Activated CD4-positive, alpha-beta memory T cell treated with anti-CD3 and anti-CD28 coated beads, Interleukin-2, amount 10 ng/mL, durations not matched to agents 7 days and 5 days (primary cell): ENCODE measurements around the gene SLC24A5. TPM values are rescaled to one million over a fixed set of nuclear protein-coding genes. Genes with fewer than 3 reads are reported as not detected.

ENCODE experiments used
- CTCF ChIA-PET: fragments of 350-600 bp; sonication (Branson Sonifier 250); formaldehyde crosslinking; loops from one replicate; lab custom pipeline; 2021; ENCODE audit warnings: antibody characterized with exemption, inconsistent platforms; lab: Charles Lee
- POLR2A ChIA-PET: fragments of 350-600 bp; sonication (Branson Sonifier 250); formaldehyde crosslinking; loops from one replicate; lab custom pipeline; 2021; ENCODE audit warnings: antibody characterized with exemption; lab: Charles Lee
- DNase-seq: peaks from one replicate; pipeline ENCODE4 v3.0.0-alpha.2; 2020
- H3K27ac Mint-ChIP-seq: one replicate; pipeline ENCODE4 v1.8.0; 2021; ENCODE audit warnings: mild to moderate bottlenecking, mixed read lengths
- H3K27me3 Mint-ChIP-seq: one replicate; pipeline ENCODE4 v1.8.0; 2021; ENCODE audit warnings: mixed read lengths
- H3K36me3 Mint-ChIP-seq: one replicate; pipeline ENCODE4 v1.8.0; 2021; ENCODE audit warnings: low read depth, mixed read lengths
- H3K4me1 Mint-ChIP-seq: one replicate; pipeline ENCODE4 v1.8.0; 2021; ENCODE audit warnings: mixed read lengths
- H3K4me3 Mint-ChIP-seq: one replicate; pipeline ENCODE4 v1.8.0; 2021; ENCODE audit warnings: mild to moderate bottlenecking, mixed read lengths
- H3K9me3 Mint-ChIP-seq: one replicate; pipeline ENCODE4 v1.8.0; 2021; ENCODE audit warnings: mixed read lengths
- total RNA-seq, 2 experiments: library from RNA; stranded (reverse); gene quantifications; one replicate each; pipeline ENCODE4 v1.2.3, GENCODE V29; 2021

SLC24A5 gene
- total RNA-seq: not detected

GRCh38 chr15:48120745-48121144 is at the start of gene SLC24A5:
TSS of gene SLC24A5 (plus strand) at chr15:48120990. CDS start at chr15:48121045, 55 bp downstream.
- DNase-seq: no peak
- no peaks in the 10 kb centered on the region for H3K4me1 Mint-ChIP-seq
- no peaks in the 10 kb centered on the region for H3K27me3 Mint-ChIP-seq
- CTCF ChIA-PET: no interaction called here
- no peak within 1 kb of the TSS for H3K27ac Mint-ChIP-seq
- H3K4me3 Mint-ChIP-seq: no peak within 1 kb of the TSS
- no peaks in the 10 kb centered on the region for H3K9me3 Mint-ChIP-seq
- H3K36me3 Mint-ChIP-seq: no peaks in the 10 kb centered on the region
- POLR2A ChIA-PET: no interaction called here

DNA sequence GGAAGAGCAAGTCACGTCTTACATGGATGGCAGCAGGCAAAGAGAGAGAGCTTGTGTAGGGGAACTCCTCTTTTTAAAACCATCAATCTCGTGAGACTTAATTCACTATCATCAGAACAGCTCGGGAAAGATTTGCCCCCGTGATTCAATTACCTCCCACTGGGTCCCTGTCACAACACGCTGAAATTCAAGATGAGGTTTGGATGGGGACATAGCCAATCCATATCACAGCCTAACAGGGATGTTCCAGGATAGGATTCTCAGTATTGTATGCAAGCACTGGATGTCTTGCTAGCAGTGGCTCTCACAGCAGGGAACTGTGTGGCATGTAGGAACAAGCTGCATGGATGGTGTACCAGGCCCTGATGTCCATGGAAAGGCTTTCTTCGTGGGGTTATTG is 47.8 kb upstream of the SLC24A5 start:
- POLR2A ChIA-PET: no interaction called here
- Mint-ChIP-seq H3K27me3 (peaks cover 1% of the 10 kb centered on the region), H3K4me1 (no peaks in the 10 kb centered on the region), H3K36me3 (no peaks in the 10 kb centered on the region), H3K4me3 (no peak overlapping the region), H3K27ac (no peak overlapping the region), H3K9me3 (no peaks in the 10 kb centered on the region)
- no peak for DNase-seq
- CTCF ChIA-PET: no interaction called here

DNA sequence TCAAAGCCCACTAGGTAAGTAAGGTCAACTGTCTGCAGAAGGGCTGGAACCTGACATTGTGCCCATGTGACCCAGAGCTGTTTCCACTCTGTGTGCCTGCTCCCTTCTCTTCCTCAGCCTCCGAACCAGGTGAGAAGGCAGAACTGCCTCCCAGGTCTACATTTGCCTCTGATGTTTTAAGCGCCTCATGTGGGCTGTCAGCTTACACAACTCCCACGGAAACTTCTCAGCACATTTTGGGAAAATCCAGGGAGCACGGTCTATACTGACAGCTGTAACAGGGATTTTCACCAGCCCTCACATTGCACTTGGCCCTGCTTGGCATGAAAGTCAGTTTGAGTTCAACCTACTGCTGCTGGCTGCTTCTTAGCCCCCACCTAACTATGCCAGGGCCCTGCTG is 46.9 kb upstream of the SLC24A5 start:
- ChIA-PET POLR2A (no interaction called here), CTCF (no interaction called here)
- H3K36me3 Mint-ChIP-seq: no peaks in the 10 kb centered on the region
- no peak overlapping the region for H3K27ac Mint-ChIP-seq
- peaks cover 1% of the 10 kb centered on the region for H3K27me3 Mint-ChIP-seq
- DNase-seq: no peak
- H3K9me3 Mint-ChIP-seq: no peaks in the 10 kb centered on the region
- no peak overlapping the region for H3K4me3 Mint-ChIP-seq
- no peaks in the 10 kb centered on the region for H3K4me1 Mint-ChIP-seq

- Mint-ChIP-seq H3K9me3 (no peaks in the 10 kb centered on the region), H3K4me3 (no peak overlapping the region), H3K27ac (no peak overlapping the region), H3K4me1 (no peaks in the 10 kb centered on the region), H3K27me3 (peaks cover 7% of the 10 kb centered on the region), H3K36me3 (no peaks in the 10 kb centered on the region)
- no peak for DNase-seq
- ChIA-PET POLR2A (no interaction called here), CTCF (no interaction called here)
These were observed 44.3 kb upstream of the SLC24A5 start for GRCh38 chr15:48076454-48076853.

- Mint-ChIP-seq H3K9me3 (no peaks in the 10 kb centered on the region), H3K36me3 (no peaks in the 10 kb centered on the region), H3K27ac (no peak overlapping the region), H3K27me3 (peaks cover 9% of the 10 kb centered on the region), H3K4me1 (no peaks in the 10 kb centered on the region), H3K4me3 (no peak overlapping the region)
- ChIA-PET CTCF (no interaction called here), POLR2A (no interaction called here)
- no peak for DNase-seq
These were observed 43.1 kb upstream of the SLC24A5 start for GRCh38 chr15:48077616-48078184.

DNA sequence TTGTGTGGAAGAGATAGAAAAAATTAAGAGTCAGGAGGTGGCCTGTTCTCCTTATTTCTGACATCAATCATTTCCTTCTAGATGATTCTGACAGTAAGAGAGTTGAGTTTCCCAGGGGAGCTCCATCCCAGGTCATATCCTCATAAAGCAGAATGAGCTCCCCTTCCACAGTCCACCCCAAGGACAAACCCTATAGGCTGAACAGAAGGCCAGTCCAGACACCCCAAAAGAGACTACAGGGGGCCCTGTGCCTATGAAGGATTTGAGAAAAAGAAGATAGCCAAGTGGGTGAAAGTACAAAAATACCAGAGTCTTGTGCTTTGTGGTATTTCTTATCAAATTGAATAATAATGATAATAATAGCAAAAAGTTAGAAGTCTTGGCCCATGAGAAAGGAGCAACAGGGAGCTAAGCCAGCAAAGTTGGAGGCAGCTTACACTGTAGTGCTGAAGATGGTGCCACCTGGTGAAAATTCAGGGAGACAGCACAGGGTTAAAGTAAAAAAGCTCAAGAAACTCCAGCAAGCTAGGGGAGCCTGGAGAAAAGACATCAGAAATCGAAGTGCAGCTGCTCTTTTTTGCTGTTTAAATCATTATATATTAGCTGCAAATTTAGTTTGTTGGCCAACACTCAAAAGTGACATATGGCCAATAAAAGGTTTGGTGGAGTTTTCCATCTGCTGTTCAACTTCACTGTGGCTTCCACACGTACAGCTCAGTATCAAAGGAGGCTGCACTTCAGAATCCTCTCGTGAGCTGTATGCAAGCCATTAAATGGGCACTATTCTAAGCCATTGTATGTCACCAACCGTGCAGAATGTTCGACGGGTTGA is 35.8 kb upstream of the SLC24A5 start:
- Mint-ChIP-seq H3K4me1 (no peaks in the 10 kb centered on the region), H3K9me3 (no peaks in the 10 kb centered on the region), H3K4me3 (no peak overlapping the region), H3K27ac (no peak overlapping the region), H3K36me3 (no peaks in the 10 kb centered on the region), H3K27me3 (peaks cover 2% of the 10 kb centered on the region)
- ChIA-PET POLR2A (no interaction called here), CTCF (interaction anchor here (1.2 kb wide), 1 partner anchor 25 kb away, joined by 3 read pairs; no protein-coding TSS in a partner anchor)
- no peak for DNase-seq

DNA sequence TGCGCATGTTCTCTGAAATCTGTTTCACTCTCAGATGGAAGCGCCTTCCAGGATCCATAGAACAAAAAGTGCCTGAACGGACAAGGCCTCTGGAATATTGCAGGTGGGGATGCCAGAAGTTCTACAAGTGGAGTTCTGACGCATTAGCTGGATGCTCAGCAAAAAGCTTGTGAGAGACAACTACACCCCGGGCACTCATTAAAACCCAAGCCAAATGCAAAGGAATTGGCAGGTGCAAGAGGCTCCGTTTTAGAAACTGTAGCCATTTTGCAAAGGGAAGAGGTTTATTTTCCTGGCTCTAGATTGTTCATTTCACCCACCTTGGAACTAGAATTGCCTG is 35.2 kb upstream of the SLC24A5 start:
- Mint-ChIP-seq H3K36me3 (no peaks in the 10 kb centered on the region), H3K9me3 (no peaks in the 10 kb centered on the region), H3K27me3 (peaks cover 2% of the 10 kb centered on the region), H3K27ac (no peak overlapping the region), H3K4me1 (no peaks in the 10 kb centered on the region), H3K4me3 (no peak overlapping the region)
- CTCF ChIA-PET: interaction anchor here (1.2 kb wide), 1 partner anchor 25 kb away, joined by 3 read pairs; no protein-coding TSS in a partner anchor
- POLR2A ChIA-PET: no interaction called here
- DNase-seq: no peak

DNA sequence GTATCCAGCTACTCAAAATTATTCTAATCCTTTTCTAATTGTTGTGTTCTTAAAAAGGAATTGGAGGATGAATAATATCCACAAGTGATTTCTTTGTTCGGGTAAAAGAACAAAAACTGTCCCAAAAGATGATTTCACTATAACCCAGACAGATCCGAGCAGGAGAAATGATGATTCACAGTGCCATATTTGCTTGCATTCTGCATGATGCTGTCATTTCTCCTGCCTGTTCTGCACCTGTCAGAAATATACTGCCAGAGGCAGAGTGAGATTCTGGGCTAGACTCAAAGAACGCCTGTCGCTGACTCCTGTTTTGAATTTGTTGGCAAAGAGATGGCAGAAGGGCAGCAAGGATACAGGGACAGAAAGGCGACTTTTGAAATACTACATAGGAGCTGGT is 34.7 kb upstream of the SLC24A5 start:
- peaks cover 2% of the 10 kb centered on the region for H3K27me3 Mint-ChIP-seq
- no peak for DNase-seq
- H3K27ac Mint-ChIP-seq: no peak overlapping the region
- no peaks in the 10 kb centered on the region for H3K36me3 Mint-ChIP-seq
- no peak overlapping the region for H3K4me3 Mint-ChIP-seq
- no peaks in the 10 kb centered on the region for H3K9me3 Mint-ChIP-seq
- H3K4me1 Mint-ChIP-seq: no peaks in the 10 kb centered on the region
- ChIA-PET CTCF (no interaction called here), POLR2A (no interaction called here)

GRCh38 chr15:48086576-48086975 is 34.2 kb upstream of the SLC24A5 start:
- Mint-ChIP-seq H3K27me3 (peaks cover 2% of the 10 kb centered on the region), H3K27ac (no peak overlapping the region), H3K4me3 (no peak overlapping the region), H3K4me1 (no peaks in the 10 kb centered on the region), H3K36me3 (no peaks in the 10 kb centered on the region), H3K9me3 (no peaks in the 10 kb centered on the region)
- ChIA-PET POLR2A (no interaction called here), CTCF (no interaction called here)
- no peak for DNase-seq

- POLR2A ChIA-PET: no interaction called here
- no peaks in the 10 kb centered on the region for H3K9me3 Mint-ChIP-seq
- H3K4me1 Mint-ChIP-seq: no peaks in the 10 kb centered on the region
- H3K27me3 Mint-ChIP-seq: no peaks in the 10 kb centered on the region
- CTCF ChIA-PET: no interaction called here
- no peak overlapping the region for H3K4me3 Mint-ChIP-seq
- no peaks in the 10 kb centered on the region for H3K36me3 Mint-ChIP-seq
- no peak for DNase-seq
- H3K27ac Mint-ChIP-seq: no peak overlapping the region
These were observed 32.9 kb upstream of the SLC24A5 start for GRCh38 chr15:48087844-48088243.

GRCh38 chr15:48089702-48090101 is 31.1 kb upstream of the SLC24A5 start:
- POLR2A ChIA-PET: no interaction called here
- H3K4me1 Mint-ChIP-seq: no peaks in the 10 kb centered on the region
- H3K4me3 Mint-ChIP-seq: no peak overlapping the region
- no peak for DNase-seq
- H3K27me3 Mint-ChIP-seq: no peaks in the 10 kb centered on the region
- CTCF ChIA-PET: no interaction called here
- H3K9me3 Mint-ChIP-seq: no peaks in the 10 kb centered on the region
- H3K36me3 Mint-ChIP-seq: no peaks in the 10 kb centered on the region
- H3K27ac Mint-ChIP-seq: no peak overlapping the region

DNA sequence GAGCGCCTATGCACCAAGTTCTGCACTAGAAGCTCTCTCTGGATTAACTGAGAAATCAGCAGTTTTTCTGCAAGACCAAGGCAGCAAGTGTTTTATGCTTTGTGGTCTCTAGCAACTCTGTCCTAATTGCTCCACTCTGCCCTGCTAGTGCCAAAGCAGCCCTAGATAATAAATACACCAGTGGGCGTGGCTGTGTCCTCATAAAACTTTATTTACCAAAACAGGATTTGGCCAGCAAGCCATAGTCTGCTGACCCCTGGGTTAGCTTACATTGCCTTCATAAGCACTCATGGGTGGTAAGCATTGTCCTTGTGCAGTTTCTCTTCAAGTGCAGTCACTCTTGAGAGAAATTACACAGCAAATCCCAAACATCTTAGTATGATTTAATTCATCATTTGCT is 30.7 kb upstream of the SLC24A5 start:
- Mint-ChIP-seq H3K9me3 (no peaks in the 10 kb centered on the region), H3K4me3 (no peak overlapping the region), H3K4me1 (no peaks in the 10 kb centered on the region), H3K27me3 (no peaks in the 10 kb centered on the region), H3K36me3 (no peaks in the 10 kb centered on the region), H3K27ac (no peak overlapping the region)
- ChIA-PET POLR2A (no interaction called here), CTCF (no interaction called here)
- no peak for DNase-seq

GRCh38 chr15:48090666-48091065 is 30.1 kb upstream of the SLC24A5 start:
- H3K36me3 Mint-ChIP-seq: no peaks in the 10 kb centered on the region
- ChIA-PET POLR2A (no interaction called here), CTCF (no interaction called here)
- no peak overlapping the region for H3K27ac Mint-ChIP-seq
- no peaks in the 10 kb centered on the region for H3K4me1 Mint-ChIP-seq
- H3K27me3 Mint-ChIP-seq: no peaks in the 10 kb centered on the region
- DNase-seq: no peak
- H3K4me3 Mint-ChIP-seq: no peak overlapping the region
- H3K9me3 Mint-ChIP-seq: no peaks in the 10 kb centered on the region

GRCh38 chr15:48091522-48091921 is 29.3 kb upstream of the SLC24A5 start:
- no peak overlapping the region for H3K4me3 Mint-ChIP-seq
- ChIA-PET POLR2A (no interaction called here), CTCF (no interaction called here)
- DNase-seq: no peak
- H3K27ac Mint-ChIP-seq: no peak overlapping the region
- no peaks in the 10 kb centered on the region for H3K36me3 Mint-ChIP-seq
- H3K9me3 Mint-ChIP-seq: no peaks in the 10 kb centered on the region
- no peaks in the 10 kb centered on the region for H3K4me1 Mint-ChIP-seq
- H3K27me3 Mint-ChIP-seq: no peaks in the 10 kb centered on the region
